K562 treated with DMSO at 1 percent for 24 hours (cell line): Measurements from ENCODE around the gene CCDC198. TPM values are rescaled to one million over a fixed set of nuclear protein-coding genes. Genes with fewer than 3 reads are reported as not detected.

Source experiments
- total RNA-seq: library from RNA; unstranded; fragments of 300-600 nt; gene quantifications from 2 replicates; pipeline ENCODE4 v1.2.3, GENCODE V29; 2022; ENCODE audit warnings: low read depth; ENCODE audit not compliant: insufficient read depth

CCDC198 gene
- not detected in 2 replicates for total RNA-seq

GRCh38 chr14:57493467-57494181 lies at the start of gene CCDC198:
TSS of gene CCDC198 (minus strand) at chr14:57493857. CDS start at chr14:57493715, 142 bp downstream.

Other genes starting within 250 kb of the CCDC198 start
- 15.3 and 22.2 TPM in 2 replicates for gene EXOC5, start 225.0 kb downstream of the CCDC198 start, total RNA-seq
- 9.7 and 13.6 TPM in 2 replicates for gene AP5M1, start 224.9 kb downstream of the CCDC198 start, total RNA-seq
- gene NAA30, start 103.3 kb downstream of the CCDC198 start, total RNA-seq = 4.0 and 4.3 TPM in 2 replicates